Spleen (tissue), 7 donors: ENCODE results near the gene P3H2.

Experiments used
- POLR2A ChIP-seq, 3 donors: fragments of 450-650 bp; IDR thresholded peaks; one replicate each; pipeline ENCODE4 v1.5.1; 2017; ENCODE audit warnings: antibody characterized with exemption in 3 of 3, mild to moderate bottlenecking in 1 of 3
- POLR2AphosphoS5 ChIP-seq, 3 donors: sonication (generic); formaldehyde crosslinking; IDR thresholded peaks; one replicate each; pipeline ENCODE4 v1.5.1; 2017; ENCODE audit warnings: antibody characterized with exemption in 3 of 3
- TF ChIP-seq, protein P1 (sequence below), 11 experiments: fragments of 200-600 bp in 7 of 11; fragments of 450-650 bp in 4 of 11; sonication (generic) in 4 of 11; IDR thresholded peaks in 8 of 11; conservative IDR thresholded peaks in 3 of 11; 1 replicate in 7 of 11; 2 replicates in 4 of 11; pipeline versions ENCODE4 v1.4.0 to v1.8.0; 2016 to 2021; ENCODE audit warnings: antibody characterized with exemption in 11 of 11, inconsistent platforms in 4 of 11, mild to moderate bottlenecking in 1 of 11
- donor health status: DM: no; HTN: no; CAD: no; lungs with moderate emphysema.
- donor health status: DM: no; HTN: no; CAD: no.
- donor health status: DM: no; HTN: no; CAD: no.

DNA sequence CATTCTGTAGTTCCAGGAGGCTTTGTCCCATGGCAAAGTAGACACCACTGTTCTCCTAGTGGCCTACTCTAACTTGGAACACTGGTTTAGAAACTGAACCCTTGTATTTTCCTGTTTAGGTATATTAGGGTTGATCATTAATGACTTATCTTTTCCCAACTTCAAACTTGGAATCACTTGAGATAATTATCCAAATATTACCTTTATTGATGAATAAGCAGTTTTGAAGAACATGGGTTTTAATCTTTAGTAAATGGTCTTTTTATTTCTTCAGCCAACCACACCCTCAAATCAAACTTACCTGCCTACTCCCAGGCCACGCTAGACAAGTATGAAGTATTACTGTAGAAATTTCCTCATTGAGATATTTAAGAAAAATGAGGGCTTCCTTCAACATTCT is 6.5 kb upstream of the P3H2 start:
- TF ChIP-seq, protein P1, sequence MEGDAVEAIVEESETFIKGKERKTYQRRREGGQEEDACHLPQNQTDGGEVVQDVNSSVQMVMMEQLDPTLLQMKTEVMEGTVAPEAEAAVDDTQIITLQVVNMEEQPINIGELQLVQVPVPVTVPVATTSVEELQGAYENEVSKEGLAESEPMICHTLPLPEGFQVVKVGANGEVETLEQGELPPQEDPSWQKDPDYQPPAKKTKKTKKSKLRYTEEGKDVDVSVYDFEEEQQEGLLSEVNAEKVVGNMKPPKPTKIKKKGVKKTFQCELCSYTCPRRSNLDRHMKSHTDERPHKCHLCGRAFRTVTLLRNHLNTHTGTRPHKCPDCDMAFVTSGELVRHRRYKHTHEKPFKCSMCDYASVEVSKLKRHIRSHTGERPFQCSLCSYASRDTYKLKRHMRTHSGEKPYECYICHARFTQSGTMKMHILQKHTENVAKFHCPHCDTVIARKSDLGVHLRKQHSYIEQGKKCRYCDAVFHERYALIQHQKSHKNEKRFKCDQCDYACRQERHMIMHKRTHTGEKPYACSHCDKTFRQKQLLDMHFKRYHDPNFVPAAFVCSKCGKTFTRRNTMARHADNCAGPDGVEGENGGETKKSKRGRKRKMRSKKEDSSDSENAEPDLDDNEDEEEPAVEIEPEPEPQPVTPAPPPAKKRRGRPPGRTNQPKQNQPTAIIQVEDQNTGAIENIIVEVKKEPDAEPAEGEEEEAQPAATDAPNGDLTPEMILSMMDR (IDR thresholded peaks at IDR 0.05 in 8 of 11, conservative IDR thresholded peaks at IDR 0.05 in 3 of 11), result no peak
- TF ChIP-seq POLR2A (IDR thresholded peaks at IDR 0.05) (no peak), POLR2AphosphoS5 (IDR thresholded peaks at IDR 0.05) (no peak)
